ENCODE measurements around the gene SDHAF3.
"Not testable (repeated sequence)": the region's sequence is repeated elsewhere in the genome, so short reads cannot be mapped to it uniquely, and the experiment has no call there.

Gene SDHAF3

GRCh38 chr7:97118306-97118917, 914 bp downstream of the SDHAF3 start:
- Histone ChIP-seq H3K9ac (ENCODE audit: low read length) (peak overlapping the region; percentile 90), H3K79me1 (ENCODE audit: low read length) (peaks cover 4% of the 10 kb centered on the region), H3K4ac (ENCODE audit: low read depth, low read length) (no peak overlapping the region), H4K5ac (ENCODE audit: low read length) (no peak overlapping the region), H3K4me3 (ENCODE audit: low read length) (peak overlapping the region; percentile 77), H3K18ac (ENCODE audit: low read length) (no peak overlapping the region), H3K36me3 (ENCODE audit: control insufficient read depth, insufficient read depth, low read length) (no peaks in the 10 kb centered on the region), H3K27me3 (ENCODE audit: insufficient read depth, low read length, poor library complexity) (no peaks in the 10 kb centered on the region), H3K4me2 (ENCODE audit: low read length) (peak overlapping the region; percentile 49), H4K8ac (ENCODE audit: low read depth, low read length) (no peak overlapping the region), H3K27ac (ENCODE audit: low read depth, low read length) (no peak overlapping the region), H3K79me2 (ENCODE audit: control insufficient read depth, insufficient read depth, low read length) (peaks cover 10% of the 10 kb centered on the region), H3K4me1 (ENCODE audit: control insufficient read depth, low read depth, low read length) (peaks cover 2% of the 10 kb centered on the region), H3K56ac (ENCODE audit: low read length) (peak overlapping the region; percentile 58), H2BK120ac (ENCODE audit: low read depth, low read length) (no peak overlapping the region), H2AK5ac (ENCODE audit: low read length) (no peak overlapping the region), H2BK15ac (replicated peaks; ENCODE audit: low read depth) (no peak overlapping the region), H3K23ac (ENCODE audit: low read length) (no peak overlapping the region), H2BK5ac (ENCODE audit: low read length) (no peak overlapping the region)
- no CpG with 5 or more reads among the region's 13 CpGs for WGBS (ENCODE audit: extremely low coverage, insufficient coverage, low lambda C conversion rate)
- DNase-seq = no peak

DNA sequence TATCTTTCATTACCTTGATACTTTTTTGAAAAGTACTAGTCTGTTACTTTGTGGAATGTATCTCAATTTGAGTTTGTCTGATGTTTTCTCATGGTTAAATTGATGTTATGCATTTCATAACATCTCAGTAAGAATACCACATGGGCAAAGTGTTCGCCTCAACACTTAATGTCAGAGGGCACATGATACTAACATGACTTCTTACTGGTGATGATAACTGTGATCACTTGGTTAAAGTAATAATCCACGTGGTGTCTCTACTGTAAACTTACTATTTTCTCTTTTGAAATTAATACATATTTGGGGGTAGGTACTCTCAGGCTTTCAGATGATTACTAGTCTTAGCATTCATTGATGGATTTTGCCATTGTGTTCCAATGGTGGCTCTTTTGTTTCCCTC, 2.2 kb downstream of the SDHAF3 start:
- Histone ChIP-seq H2BK15ac (replicated peaks; ENCODE audit: low read depth) (no peak overlapping the region), H2BK120ac (ENCODE audit: low read depth, low read length) (no peak overlapping the region), H4K5ac (ENCODE audit: low read length) (no peak overlapping the region), H4K8ac (ENCODE audit: low read depth, low read length) (no peak overlapping the region), H3K4ac (ENCODE audit: low read depth, low read length) (no peak overlapping the region), H3K4me1 (ENCODE audit: control insufficient read depth, low read depth, low read length) (peaks cover 2% of the 10 kb centered on the region), H3K23ac (ENCODE audit: low read length) (no peak overlapping the region), H2BK5ac (ENCODE audit: low read length) (no peak overlapping the region), H3K4me3 (ENCODE audit: low read length) (no peak overlapping the region), H3K4me2 (ENCODE audit: low read length) (no peak overlapping the region), H3K27ac (ENCODE audit: low read depth, low read length) (no peak overlapping the region), H3K36me3 (ENCODE audit: control insufficient read depth, insufficient read depth, low read length) (no peaks in the 10 kb centered on the region), H2AK5ac (ENCODE audit: low read length) (no peak overlapping the region), H3K79me2 (ENCODE audit: control insufficient read depth, insufficient read depth, low read length) (peaks cover 12% of the 10 kb centered on the region), H3K18ac (ENCODE audit: low read length) (no peak overlapping the region), H3K79me1 (ENCODE audit: low read length) (peaks cover 4% of the 10 kb centered on the region), H3K9ac (ENCODE audit: low read length) (no peak overlapping the region), H3K27me3 (ENCODE audit: insufficient read depth, low read length, poor library complexity) (no peaks in the 10 kb centered on the region), H3K56ac (ENCODE audit: low read length) (no peak overlapping the region)
- no peak for DNase-seq
- no CpG with 5 or more reads among the region's 2 CpGs for WGBS (ENCODE audit: extremely low coverage, insufficient coverage, low lambda C conversion rate)

GRCh38 chr7:97120713-97121457, 3.4 kb downstream of the SDHAF3 start:
- Histone ChIP-seq H2BK15ac (replicated peaks; ENCODE audit: low read depth) (no peak overlapping the region), H3K79me2 (ENCODE audit: control insufficient read depth, insufficient read depth, low read length) (peaks cover 12% of the 10 kb centered on the region), H3K4me3 (ENCODE audit: low read length) (no peak overlapping the region), H3K27ac (ENCODE audit: low read depth, low read length) (no peak overlapping the region), H2AK5ac (ENCODE audit: low read length) (no peak overlapping the region), H3K9ac (ENCODE audit: low read length) (no peak overlapping the region), H3K56ac (ENCODE audit: low read length) (no peak overlapping the region), H2BK5ac (ENCODE audit: low read length) (no peak overlapping the region), H3K18ac (ENCODE audit: low read length) (no peak overlapping the region), H3K4ac (ENCODE audit: low read depth, low read length) (no peak overlapping the region), H2BK120ac (ENCODE audit: low read depth, low read length) (no peak overlapping the region), H3K4me2 (ENCODE audit: low read length) (no peak overlapping the region), H3K27me3 (ENCODE audit: insufficient read depth, low read length, poor library complexity) (no peaks in the 10 kb centered on the region), H3K23ac (ENCODE audit: low read length) (no peak overlapping the region), H3K79me1 (ENCODE audit: low read length) (peaks cover 4% of the 10 kb centered on the region), H3K4me1 (ENCODE audit: control insufficient read depth, low read depth, low read length) (peaks cover 2% of the 10 kb centered on the region), H3K36me3 (ENCODE audit: control insufficient read depth, insufficient read depth, low read length) (no peaks in the 10 kb centered on the region), H4K8ac (ENCODE audit: low read depth, low read length) (no peak overlapping the region), H4K5ac (ENCODE audit: low read length) (no peak overlapping the region)
- DNase-seq = no peak
- no CpG with 5 or more reads among the region's 5 CpGs for WGBS (ENCODE audit: extremely low coverage, insufficient coverage, low lambda C conversion rate)

GRCh38 chr7:97123115-97123514, 5.6 kb downstream of the SDHAF3 start:
- not testable (repeated sequence) for H3K27me3 ChIP-seq (ENCODE audit: insufficient read depth, low read length, poor library complexity); H3K4me2 ChIP-seq (ENCODE audit: low read length); H3K79me1 ChIP-seq (ENCODE audit: low read length); H3K56ac ChIP-seq (ENCODE audit: low read length); H4K8ac ChIP-seq (ENCODE audit: low read depth, low read length); H3K4me3 ChIP-seq (ENCODE audit: low read length); H3K4ac ChIP-seq (ENCODE audit: low read depth, low read length); H2AK5ac ChIP-seq (ENCODE audit: low read length); H3K4me1 ChIP-seq (ENCODE audit: control insufficient read depth, low read depth, low read length); H3K18ac ChIP-seq (ENCODE audit: low read length); H2BK5ac ChIP-seq (ENCODE audit: low read length); H2BK15ac ChIP-seq (replicated peaks; ENCODE audit: low read depth); H3K23ac ChIP-seq (ENCODE audit: low read length); H4K5ac ChIP-seq (ENCODE audit: low read length); H2BK120ac ChIP-seq (ENCODE audit: low read depth, low read length); H3K27ac ChIP-seq (ENCODE audit: low read depth, low read length); DNase-seq; H3K36me3 ChIP-seq (ENCODE audit: control insufficient read depth, insufficient read depth, low read length); H3K9ac ChIP-seq (ENCODE audit: low read length)
- WGBS (ENCODE audit: extremely low coverage, insufficient coverage, low lambda C conversion rate) = no CpG with 5 or more reads among the region's 2 CpGs
- H3K79me2 ChIP-seq (ENCODE audit: control insufficient read depth, insufficient read depth, low read length) = peaks cover 12% of the 10 kb centered on the region

- H3K79me2 ChIP-seq (ENCODE audit: control insufficient read depth, insufficient read depth, low read length) = peaks cover 18% of the 10 kb centered on the region
- H3K23ac ChIP-seq (ENCODE audit: low read length) = no peak overlapping the region
- no peak overlapping the region for H4K5ac ChIP-seq (ENCODE audit: low read length)
- H3K4me2 ChIP-seq (ENCODE audit: low read length) = no peak overlapping the region
- no peak overlapping the region for H3K4me3 ChIP-seq (ENCODE audit: low read length)
- no CpG with 5 or more reads among the region's 15 CpGs for WGBS (ENCODE audit: extremely low coverage, insufficient coverage, low lambda C conversion rate)
- peak; percentile 85 for DNase-seq
- H2BK120ac ChIP-seq (ENCODE audit: low read depth, low read length) = no peak overlapping the region
- H3K9ac ChIP-seq (ENCODE audit: low read length) = peak overlapping the region; percentile 20
- H3K36me3 ChIP-seq (ENCODE audit: control insufficient read depth, insufficient read depth, low read length) = no peaks in the 10 kb centered on the region
- no peak overlapping the region for H2BK15ac ChIP-seq (replicated peaks; ENCODE audit: low read depth)
- no peak overlapping the region for H2BK5ac ChIP-seq (ENCODE audit: low read length)
- peak overlapping the region; percentile 67 for H3K56ac ChIP-seq (ENCODE audit: low read length)
- no peak overlapping the region for H3K4ac ChIP-seq (ENCODE audit: low read depth, low read length)
- no peak overlapping the region for H3K27ac ChIP-seq (ENCODE audit: low read depth, low read length)
- no peak overlapping the region for H3K18ac ChIP-seq (ENCODE audit: low read length)
- no peak overlapping the region for H4K8ac ChIP-seq (ENCODE audit: low read depth, low read length)
- H2AK5ac ChIP-seq (ENCODE audit: low read length) = no peak overlapping the region
- H3K79me1 ChIP-seq (ENCODE audit: low read length) = peaks cover 8% of the 10 kb centered on the region
- no peaks in the 10 kb centered on the region for H3K4me1 ChIP-seq (ENCODE audit: control insufficient read depth, low read depth, low read length)
- no peaks in the 10 kb centered on the region for H3K27me3 ChIP-seq (ENCODE audit: insufficient read depth, low read length, poor library complexity)
Observed at GRCh38 chr7:97126483-97127171, 9.1 kb downstream of the SDHAF3 start.
